Measurements from ENCODE around the gene CDNF.
A peak's percentile ranks its signal among the peaks of the same experiment; 100 is the strongest.
"Not testable (repeated sequence)": the region's sequence is repeated elsewhere in the genome, so short reads cannot be mapped to it uniquely, and the experiment has no call there.

Gene CDNF

GRCh38 chr10:14837757-14838581 lies at the start of gene CDNF, which contains the start of the genes HSPA14 and MSANTD7:
CDNF (minus strand) TSS chr10:14838037; CDS start chr10:14837946, 91 bp downstream.
HSPA14 (plus strand) TSS chr10:14838306; CDS start chr10:14838403, 97 bp downstream.
MSANTD7 (plus strand) TSS chr10:14838306; CDS start chr10:14842285, 3,979 bp downstream.
- peak; percentile 99 for DNase-seq

GRCh38 chr10:14884082-14884481 lies 46.2 kb upstream of the CDNF start:
- DNase-seq = no peak

GRCh38 chr10:14880229-14880628 lies 42.4 kb upstream of the CDNF start:
- no peak for DNase-seq

GRCh38 chr10:14879928-14880193 lies 42.0 kb upstream of the CDNF start:
- no peak for DNase-seq

- peak; percentile 28 to 33 for DNase-seq
These were observed 41.5 kb upstream of the CDNF start for GRCh38 chr10:14879124-14879927.

GRCh38 chr10:14878266-14879123 lies 40.7 kb upstream of the CDNF start, which contains the start of gene SUV39H2:
SUV39H2 (plus strand) TSS chr10:14878866; CDS start chr10:14878889, 23 bp downstream.
- peak; percentile 84 to 92 for DNase-seq

- DNase-seq = no peak
These were observed 38.9 kb upstream of the CDNF start for GRCh38 chr10:14876764-14877163.

- no peak for DNase-seq
These were observed 38.1 kb upstream of the CDNF start for GRCh38 chr10:14875941-14876340.

- no peak for DNase-seq
These were observed 35.4 kb upstream of the CDNF start for GRCh38 chr10:14873090-14873760.

- DNase-seq = not testable (repeated sequence)
These were observed 27.0 kb upstream of the CDNF start for GRCh38 chr10:14864871-14865270.

- DNase-seq = not testable (repeated sequence)
These were observed 26.6 kb upstream of the CDNF start for GRCh38 chr10:14864466-14864865.

- no peak for DNase-seq
These were observed 23.0 kb upstream of the CDNF start for GRCh38 chr10:14860791-14861190.

GRCh38 chr10:14859775-14860174 lies 21.9 kb upstream of the CDNF start:
- no peak for DNase-seq

GRCh38 chr10:14859043-14859442 lies 21.2 kb upstream of the CDNF start:
- no peak for DNase-seq

- DNase-seq = no peak
These were observed 20.6 kb upstream of the CDNF start for GRCh38 chr10:14858338-14858960.

GRCh38 chr10:14855453-14855852 lies 17.6 kb upstream of the CDNF start:
- no peak for DNase-seq

- no peak for DNase-seq
These were observed 14.4 kb upstream of the CDNF start for GRCh38 chr10:14852236-14852635.

- DNase-seq = no peak
These were observed 7.1 kb upstream of the CDNF start for GRCh38 chr10:14844948-14845347.

- no peak for DNase-seq
These were observed 5.6 kb upstream of the CDNF start for GRCh38 chr10:14843327-14843988.

GRCh38 chr10:14840178-14840577 lies 2.3 kb upstream of the CDNF start:
- DNase-seq = no peak

GRCh38 chr10:14839305-14839695 lies 1.5 kb upstream of the CDNF start:
- no peak for DNase-seq
